GM21576 (cell line): ENCODE data around the gene LONRF3.
"Not testable (repeated sequence)": the region's sequence is repeated elsewhere in the genome, so short reads cannot be mapped to it uniquely, and the experiment has no call there.

ENCODE experiments used
- ATAC-seq: cut with Tn5 transposase; IDR thresholded peaks from one replicate; pipeline ENCODE4 v1.9.1; 2021; ENCODE audit warnings: mild to moderate bottlenecking, moderate library complexity; ENCODE audit not compliant: unreplicated experiment

The LONRF3 gene

DNA sequence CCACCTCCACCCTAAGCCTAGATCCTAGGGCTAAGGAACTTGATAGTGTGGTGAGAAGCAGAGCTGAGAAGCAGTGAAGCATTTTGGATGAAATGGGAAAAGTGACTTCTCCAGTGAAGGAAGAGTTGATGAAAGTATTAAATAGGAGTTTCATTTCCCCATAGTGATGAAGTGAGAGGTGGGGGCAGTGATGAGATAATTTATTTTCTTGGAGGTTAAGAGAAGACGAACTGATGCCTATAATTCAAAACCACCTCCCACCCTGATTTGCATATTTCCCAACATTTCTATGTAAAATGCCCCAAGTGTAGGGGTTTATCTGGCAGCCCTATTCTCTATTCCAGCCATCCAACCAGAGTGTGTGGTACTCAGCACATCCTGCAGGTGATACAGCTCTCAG is 6.3 kb downstream of the LONRF3 start:
- ATAC-seq, result no peak

DNA sequence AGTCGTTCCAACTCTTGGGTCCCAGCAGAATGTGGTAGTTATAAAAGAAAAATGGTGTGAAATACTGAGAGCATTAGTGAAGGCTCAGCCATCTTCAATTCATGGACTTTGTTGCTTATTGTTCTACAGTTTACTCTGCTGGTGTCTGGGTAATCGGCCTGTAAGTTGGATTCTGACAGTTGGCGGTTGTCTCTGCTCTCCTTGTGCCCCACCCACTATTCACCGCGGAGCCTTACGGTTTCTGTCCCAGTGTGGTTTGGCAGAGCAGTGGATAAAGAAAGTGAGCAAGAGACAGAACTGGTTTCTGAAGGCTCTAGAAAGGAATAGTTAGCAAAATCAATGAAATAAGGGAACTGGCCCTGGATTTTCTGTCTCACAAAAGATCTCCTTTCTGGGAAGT is 9.1 kb downstream of the LONRF3 start:
- ATAC-seq, result no peak

DNA sequence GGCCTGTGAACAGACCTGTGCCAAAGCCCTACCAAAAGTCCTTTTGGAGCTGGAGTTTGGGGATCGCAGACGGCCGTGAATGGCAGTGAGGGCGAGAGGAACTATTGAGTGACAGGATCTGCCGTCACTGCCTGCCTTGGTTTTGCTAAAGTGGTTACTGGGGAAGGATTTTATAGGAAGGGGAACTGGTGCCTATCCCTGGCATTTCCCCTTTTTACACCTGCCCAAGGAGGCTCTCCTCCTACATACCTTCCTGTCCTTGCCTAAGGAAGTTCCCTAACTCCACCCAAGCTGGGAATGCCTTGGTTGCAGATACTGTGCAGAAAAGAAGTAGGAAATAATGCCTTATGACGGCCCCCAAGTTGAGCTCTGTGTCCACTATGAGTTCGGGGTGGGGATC is 14.5 kb downstream of the LONRF3 start:
- ATAC-seq, result no peak

DNA sequence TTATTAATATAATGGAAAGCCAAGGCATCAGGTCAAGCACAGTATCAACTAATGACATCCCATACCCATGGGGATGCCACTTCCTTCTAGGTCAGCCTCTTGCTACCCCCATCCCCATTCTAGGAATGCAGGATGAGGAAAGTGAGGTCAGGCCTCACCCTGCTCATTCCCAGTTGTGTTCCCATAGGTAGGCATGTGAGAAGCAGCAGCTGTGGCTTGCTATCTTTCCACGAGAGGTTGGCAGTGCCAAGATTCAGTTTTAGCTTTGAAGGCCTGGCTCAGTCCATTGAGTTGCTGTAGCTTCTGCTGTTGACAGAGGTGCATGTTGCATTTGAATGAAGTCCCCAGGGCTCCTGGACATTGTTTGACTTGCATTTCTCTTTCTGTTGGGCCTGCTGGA is 15.5 kb downstream of the LONRF3 start:
- no peak for ATAC-seq

DNA sequence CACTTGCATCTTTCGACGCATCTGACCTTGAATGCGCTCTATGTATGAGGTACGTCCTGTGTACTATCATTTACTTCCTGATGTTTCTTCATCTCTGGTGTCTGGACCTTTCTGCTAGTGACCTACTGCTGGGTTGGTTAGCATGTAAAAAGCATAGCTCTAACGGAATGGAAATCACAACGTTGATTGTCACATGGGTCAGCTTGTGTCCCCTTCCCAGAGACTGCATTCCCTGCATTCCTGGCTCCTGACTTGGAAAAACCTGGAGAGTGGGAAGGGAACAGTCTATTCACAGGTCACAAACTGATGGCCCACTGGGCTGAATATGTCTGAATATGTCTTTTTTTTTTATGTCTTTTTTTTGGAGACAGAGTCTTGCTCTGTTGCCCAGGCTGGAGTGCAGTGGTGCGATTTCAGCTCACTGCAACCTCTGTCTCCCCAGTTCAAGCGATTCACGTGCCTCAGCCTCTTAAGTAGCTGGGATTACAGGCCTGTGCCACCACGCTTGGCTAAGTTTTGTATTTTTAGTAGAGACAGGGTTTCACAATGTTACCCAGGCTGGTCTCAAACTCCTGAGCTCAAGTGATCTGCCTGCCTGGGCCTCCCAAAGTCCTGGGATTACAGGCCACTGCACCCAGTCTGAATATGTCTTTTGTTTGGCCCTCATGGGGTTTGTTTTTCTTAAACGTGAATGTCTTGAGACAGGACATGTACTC is 16.3 kb downstream of the LONRF3 start:
- ATAC-seq, result no peak

DNA sequence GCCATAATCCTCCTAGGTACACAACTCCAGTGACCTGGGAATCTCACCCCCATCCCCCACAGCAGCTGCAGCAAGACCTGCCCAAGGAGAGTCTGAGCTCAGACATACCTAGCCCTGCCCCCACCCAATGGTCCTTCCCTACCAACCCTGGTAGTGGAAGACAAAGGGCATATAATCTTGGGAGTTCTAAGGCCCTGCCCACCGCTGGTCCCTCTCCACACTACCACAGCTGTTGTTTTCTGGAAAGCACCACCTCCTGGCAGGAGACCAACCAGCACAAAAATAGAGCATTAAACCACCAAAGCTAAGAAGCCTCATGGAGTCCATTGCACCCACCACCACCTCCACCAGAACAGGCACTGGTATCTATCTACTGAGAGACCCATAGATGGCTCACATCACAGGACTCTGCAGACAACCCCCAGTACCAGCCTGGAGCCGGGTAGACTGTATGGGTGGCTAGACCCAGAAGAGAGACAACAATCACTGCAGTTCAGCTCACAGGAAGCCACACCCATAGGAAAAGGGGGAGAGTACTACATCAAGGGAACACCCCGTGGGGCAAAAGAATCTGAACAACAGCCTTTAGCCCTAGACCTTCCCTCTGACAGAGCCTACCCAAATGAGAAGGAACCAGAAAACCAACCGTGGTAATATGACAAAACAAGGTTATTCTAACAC is 18.2 kb downstream of the LONRF3 start:
- not testable (repeated sequence) for ATAC-seq

DNA sequence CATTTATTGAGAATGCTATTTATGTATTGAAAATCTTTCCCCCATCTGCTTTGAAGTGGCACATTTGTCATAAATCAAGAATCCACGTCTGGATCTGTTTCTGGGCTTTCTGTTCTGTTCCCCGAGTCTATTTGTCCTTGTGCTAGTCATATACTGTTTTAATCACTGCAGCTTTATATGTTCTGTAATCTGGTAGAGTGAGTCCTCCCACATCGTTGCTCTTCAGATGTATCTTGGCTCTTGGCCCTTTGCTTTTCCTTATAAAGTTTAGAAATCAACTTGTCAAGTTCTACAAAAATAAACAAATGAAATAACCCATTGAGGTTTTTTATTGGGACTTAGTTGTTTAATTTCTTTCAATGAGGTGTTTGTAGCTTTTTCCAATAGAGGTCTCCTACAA is 29.0 kb downstream of the LONRF3 start:
- no peak for ATAC-seq

DNA sequence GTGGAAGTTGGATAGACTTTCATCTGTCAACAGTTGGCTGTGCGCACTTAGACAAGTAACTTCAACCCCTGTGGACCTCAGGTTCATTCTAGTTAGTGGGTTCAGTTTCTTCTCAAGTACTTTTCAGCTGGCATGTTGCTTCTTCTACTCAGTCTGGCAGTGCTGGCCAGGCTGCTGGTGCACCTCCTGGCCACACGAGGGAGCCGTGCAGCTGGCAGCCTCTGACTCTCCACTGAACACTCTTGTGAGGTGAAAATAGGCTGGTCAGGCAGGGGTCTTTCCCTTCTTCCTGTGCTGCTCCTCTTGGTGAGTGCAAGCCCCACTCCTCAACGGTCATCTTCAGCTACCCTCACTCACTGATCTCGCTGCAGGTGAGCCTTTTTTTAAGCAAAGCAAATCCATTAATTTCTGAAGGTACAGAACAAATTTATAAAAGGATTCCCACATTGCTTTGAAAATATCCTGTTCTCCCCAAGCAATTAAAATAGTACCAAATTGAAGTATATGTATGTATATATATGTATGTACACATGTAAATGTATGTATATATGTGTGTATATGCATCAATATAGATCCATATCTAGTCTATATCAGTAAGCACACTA is 30.6 kb downstream of the LONRF3 start:
- peak; percentile 94 for ATAC-seq

DNA sequence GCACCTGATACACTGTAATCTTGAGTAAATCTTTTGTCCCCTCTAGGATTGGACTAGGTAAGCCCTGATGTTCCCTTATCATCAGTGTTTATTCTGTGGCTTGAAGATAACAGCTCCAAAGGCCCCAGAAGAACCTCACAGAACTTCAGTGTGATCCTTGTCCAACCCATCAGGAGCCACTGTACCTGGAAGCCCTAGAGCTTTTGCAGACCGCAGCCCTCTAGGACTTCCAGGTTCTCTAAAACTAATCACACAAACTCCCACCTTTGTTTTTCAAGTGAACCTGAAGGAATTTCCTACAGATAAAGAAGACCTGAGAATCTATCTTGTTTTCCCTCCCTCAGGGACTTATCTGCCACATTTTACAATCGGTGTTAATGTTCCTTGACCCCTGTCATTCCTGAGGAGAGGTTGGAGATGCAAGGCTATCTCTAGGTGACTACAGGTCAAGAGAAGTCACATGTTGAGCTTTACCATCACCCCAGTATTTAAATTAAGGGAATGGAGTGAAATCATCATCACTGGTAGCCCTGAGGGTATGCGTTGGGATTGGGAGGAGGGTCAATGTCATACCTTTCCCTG is 32.9 kb downstream of the LONRF3 start:
- ATAC-seq, result no peak

DNA sequence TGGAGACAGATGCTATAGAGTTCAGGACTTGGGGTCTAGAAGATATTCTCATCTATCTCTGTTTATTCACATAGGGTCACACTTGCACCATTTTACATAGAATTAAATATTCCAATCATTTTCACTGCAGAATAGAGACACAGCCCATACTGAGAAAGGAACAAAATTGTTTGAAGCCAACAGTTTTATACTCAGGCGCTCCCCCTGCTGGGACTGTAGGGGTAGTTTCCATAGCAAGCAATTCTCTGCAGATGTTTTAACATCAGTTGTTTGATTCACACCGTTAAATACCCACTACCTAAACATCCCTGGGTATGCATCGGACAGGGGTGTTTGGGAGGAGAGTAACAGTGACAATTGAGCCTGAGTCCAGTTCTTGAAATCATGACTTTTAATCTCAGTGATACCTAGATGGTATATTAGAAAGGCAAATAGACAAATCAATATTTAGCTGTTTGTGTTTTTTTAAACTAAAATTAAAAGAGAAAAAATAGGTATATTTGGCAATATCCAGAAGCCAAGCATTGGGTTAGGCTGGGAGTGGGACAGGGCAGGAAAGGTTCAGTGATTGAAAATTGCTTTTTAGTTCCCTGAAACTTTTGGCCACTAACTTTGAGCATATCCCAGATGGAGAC is 33.8 kb downstream of the LONRF3 start:
- no peak for ATAC-seq

DNA sequence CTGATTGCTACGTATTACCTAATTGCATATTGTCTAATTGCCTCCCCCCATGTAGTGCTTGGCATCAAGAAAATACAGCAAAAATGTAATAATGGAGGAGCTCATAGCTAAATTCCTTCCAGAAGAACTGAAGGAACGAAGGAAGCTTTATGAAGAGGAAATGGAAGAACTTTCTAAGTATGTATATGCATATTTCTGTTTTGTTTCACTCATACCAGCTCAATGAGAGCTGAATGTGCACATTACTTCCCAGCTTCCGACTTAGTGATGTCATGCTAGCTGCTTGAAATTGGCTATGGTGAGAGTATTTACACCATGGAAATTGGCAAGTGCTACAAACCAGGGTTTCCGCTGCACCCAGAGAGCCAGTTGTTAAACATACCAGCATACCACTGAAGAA is 34.7 kb downstream of the LONRF3 start:
- no peak for ATAC-seq

DNA sequence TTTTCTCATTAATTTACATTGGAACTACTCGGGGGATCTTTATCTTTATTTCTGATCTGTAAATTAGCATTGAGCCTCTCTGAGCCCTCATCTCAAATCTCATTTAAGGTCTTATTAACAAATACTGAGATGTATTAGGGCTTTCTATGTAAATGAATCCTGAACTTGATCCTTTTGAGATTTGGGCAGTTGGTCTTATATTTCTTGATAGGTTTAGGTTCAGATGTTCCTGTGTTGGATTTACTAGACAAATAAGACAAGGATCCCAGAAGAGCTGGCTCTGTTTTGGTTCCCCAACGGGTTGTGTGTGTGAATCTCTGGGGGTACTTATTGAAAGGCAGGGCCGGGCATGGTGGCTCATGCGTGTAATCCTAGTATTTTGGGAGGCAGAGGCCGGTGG is 36.1 kb downstream of the LONRF3 start:
- no peak for ATAC-seq

DNA sequence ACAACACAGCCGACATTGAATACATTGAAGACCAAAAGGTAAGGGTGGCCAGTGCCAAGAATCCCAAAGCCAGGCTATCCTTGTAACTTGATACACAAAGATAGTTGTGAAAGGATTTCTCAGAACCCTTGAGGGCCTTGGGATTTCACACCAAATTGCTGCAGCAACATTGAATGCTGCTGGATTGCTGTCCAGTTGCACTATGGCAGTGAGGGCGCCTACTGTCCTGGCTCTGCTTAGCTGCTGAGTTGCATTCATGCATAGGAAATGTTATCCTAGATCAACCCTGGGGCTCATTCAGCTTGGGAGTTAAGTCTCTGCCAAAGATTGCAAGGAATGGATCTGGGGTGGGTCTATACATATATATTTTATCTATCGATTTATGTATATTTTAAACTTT is 38.7 kb downstream of the LONRF3 start:
- no peak for ATAC-seq

DNA sequence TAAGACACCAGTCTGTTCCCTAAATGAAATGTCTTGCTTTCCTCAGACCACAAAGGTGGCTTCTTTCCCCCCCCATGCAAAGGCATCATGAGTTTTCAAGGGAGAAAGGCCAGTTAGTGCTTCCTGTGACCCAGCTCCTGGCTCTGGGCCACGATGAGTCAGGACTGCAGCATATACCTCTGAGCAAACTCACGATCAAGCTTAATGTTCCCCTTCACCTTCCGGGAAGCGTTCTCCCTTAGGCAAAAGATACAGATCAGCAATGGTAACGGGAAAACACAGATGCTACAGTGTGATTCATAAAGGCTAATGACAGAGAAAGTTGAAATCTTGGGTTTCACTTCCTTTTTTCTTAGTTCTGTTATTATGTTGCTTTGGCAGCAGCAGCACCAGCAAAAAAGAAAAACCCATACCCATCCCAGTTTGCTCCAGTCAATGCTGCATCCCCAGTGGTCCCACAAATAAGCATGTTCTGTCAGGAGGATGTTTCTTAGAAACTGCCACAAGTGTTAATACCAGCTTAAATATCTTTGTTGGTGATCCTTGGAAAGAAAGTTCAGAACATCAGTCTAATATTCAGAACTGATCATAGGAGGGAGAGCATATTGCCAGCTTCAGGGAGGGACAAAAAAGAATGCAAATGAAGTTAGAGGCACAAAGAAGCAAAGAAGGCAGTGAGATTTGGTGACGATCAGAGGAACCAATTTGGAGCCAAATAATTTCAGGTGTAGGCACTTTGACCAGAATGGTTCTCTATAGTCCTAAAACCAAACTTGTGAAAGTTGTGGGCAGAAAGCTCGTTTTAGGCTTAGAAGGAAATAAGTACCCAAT is 41.2 kb downstream of the LONRF3 start:
- peak; percentile 89 for ATAC-seq

DNA sequence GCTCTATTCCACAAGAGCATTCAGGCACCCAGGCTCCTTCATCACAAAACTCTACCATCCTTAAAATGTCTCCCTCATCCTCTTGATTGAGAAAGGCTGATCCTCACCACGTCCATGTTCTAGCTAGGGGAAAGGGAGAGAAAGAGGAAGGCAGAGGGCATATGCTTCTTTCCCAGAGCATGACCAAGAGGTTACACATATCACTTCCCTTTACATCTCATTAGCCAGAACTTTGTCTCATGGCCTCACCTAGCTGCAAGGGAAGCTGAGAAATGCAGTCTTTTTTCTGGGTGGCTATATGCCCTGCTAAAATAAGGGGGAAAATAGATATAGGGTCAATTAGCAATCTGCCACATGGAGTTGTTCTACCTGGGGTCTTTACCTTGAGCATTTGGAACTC is 42.7 kb downstream of the LONRF3 start:
- no peak for ATAC-seq

DNA sequence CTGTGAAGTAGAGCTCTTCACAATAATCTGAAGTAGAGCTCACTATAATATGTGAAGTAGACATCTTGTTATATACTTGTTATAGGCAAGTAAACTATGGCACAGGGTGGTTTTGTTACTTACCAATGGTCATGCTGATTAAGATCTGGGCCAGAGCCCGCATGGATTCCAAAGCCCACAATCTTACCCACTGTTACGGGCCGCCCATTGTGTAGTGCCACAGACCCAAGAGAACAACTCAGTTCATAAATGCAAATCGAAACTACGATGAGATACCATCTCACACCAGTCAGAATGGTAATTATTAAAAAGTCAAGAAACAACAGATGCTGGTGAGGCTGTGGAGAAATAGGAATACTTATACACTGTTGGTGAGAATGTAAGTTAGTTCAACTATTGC is 51.5 kb downstream of the LONRF3 start:
- no peak for ATAC-seq

DNA sequence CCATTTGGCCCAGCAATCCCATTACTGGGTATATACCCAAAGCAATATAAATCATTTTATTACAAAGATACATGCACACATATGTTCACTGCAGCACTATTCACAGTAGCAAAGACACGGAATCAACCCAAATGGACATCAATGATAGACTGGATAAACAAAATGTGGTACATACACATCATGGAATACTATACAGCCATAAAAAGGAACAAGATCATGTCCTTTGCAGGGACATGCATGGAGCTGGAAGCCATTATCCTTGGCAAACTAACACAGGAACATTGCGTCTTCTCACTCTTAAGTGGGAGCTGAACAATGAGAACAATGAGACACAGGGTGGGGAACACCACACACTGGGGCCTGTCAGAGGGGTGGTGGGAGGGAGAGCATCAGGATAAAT is 51.9 kb downstream of the LONRF3 start:
- not testable (repeated sequence) for ATAC-seq

DNA sequence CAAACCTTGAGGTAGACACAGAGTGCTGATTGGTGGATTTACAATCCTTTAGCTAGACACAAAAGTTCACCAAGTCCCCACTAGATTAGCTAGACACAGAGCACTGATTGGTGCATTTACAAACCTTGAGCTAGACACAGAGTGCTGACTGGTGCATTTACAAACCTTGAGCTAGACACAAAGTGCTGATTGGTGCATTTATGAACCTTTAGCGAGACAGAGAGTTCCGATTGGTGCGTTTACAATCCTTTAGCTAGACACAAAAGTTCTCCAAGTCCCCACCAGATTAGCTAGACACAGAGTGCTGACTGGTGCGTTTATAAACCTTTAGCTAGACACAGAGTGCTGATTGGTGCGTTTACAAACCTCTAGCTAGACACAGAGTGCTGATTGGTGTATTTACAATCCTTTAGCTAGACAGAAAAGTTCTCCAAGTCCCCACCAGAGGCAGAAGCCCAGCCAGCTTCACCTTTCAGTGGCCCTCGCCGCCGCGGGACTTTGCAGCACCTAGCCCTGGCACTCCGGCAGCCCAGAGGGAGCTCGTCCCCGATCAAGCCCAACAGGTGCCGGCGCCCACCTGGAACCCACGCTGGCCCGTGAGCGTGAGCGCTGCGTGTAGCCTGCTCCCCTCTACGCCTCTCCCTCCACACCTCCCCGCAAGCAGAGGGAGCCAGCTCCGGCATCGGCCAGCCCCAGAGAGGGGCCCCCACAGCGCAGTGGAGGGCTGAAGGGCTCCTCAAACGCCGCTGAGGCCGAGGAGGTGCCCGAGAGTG is 53.7 kb downstream of the LONRF3 start:
- not testable (repeated sequence) for ATAC-seq

DNA sequence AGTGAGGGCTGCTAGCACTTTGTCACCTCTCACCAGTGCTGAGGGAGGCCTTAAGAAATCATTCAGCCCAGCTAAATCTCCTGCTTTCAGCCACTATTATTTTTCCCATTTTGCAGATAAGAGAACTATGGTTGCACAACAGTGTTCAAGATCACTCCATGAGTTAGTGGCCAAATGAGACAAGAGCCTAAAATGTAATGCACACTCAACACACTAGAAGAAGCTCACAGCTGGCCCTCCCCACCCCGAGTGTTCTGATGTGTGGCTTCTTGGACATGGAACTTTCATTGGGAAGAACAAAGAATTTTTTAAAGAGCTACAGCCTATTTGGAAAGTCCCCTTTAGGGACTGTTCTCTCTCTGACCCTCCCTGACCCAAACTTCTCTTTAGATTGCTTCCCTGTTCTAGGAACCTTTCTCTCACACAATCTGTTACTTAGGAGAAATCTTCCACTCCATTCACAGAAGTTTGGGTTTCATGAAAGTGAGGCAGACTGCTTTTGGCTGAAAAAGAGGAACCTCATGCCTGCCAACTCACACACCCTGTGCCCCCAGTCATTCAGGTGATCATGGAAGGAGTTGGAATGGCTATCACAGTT is 54.4 kb downstream of the LONRF3 start:
- ATAC-seq, result no peak
